Astrocyte (in vitro differentiated cells and primary cell): Measurements from ENCODE around the gene R3HCC1L. TPM values are rescaled to one million over a fixed set of nuclear protein-coding genes. Genes with fewer than 3 reads are reported as not detected.

Source experiments
- DNase-seq: peaks from one replicate; pipeline ENCODE4 v3.0.0-alpha.2; 2010; ENCODE audit warnings: low read depth
- FAIRE-seq: peaks from 2 replicates; lab custom pipeline; 2011; peaks lifted over from hg19 to GRCh38; lab: Jason Lieb, UNC
- H2AFZ ChIP-seq: 2 replicates; pipeline ENCODE4 v1.6.0; 2012; ENCODE audit warnings: low read depth, low read length, inconsistent platforms
- H3K27ac ChIP-seq: 2 replicates; pipeline ENCODE4 v1.5.1; 2011; ENCODE audit warnings: low read depth, low read length, inconsistent platforms
- H3K27me3 ChIP-seq: 2 replicates; pipeline ENCODE4 v1.6.0; 2011; ENCODE audit warnings: low read length, inconsistent platforms; ENCODE audit not compliant: insufficient read depth
- H3K36me3 ChIP-seq: 2 replicates; pipeline ENCODE4 v1.5.1; 2011; ENCODE audit warnings: low read length, inconsistent platforms; ENCODE audit not compliant: insufficient read depth
- H3K4me1 ChIP-seq: 2 replicates; pipeline ENCODE4 v1.5.1; 2011; ENCODE audit warnings: low read length, inconsistent platforms; ENCODE audit not compliant: insufficient read depth
- H3K4me2 ChIP-seq: 2 replicates; pipeline ENCODE4 v1.6.0; 2012; ENCODE audit warnings: low read length, inconsistent platforms
- H3K4me3 ChIP-seq: 2 replicates; pipeline ENCODE4 v1.5.1; 2011; ENCODE audit warnings: low read depth, mild to moderate bottlenecking, low read length, inconsistent platforms; ENCODE audit not compliant: insufficient read depth
- H3K79me2 ChIP-seq: 2 replicates; pipeline ENCODE4 v1.6.0; 2012; ENCODE audit warnings: mild to moderate bottlenecking, low read length, inconsistent platforms; ENCODE audit not compliant: insufficient read depth
- H3K9ac ChIP-seq: 2 replicates; pipeline ENCODE4 v1.6.0; 2012; ENCODE audit warnings: mild to moderate bottlenecking, low read length, inconsistent platforms
- H3K9me3 ChIP-seq: 2 replicates; pipeline ENCODE4 v1.5.1; 2012; ENCODE audit warnings: low read depth, mild to moderate bottlenecking, low read length, inconsistent platforms; ENCODE audit not compliant: insufficient read depth
- H4K20me1 ChIP-seq: 2 replicates; pipeline ENCODE4 v1.6.0; 2012; ENCODE audit warnings: low read length, inconsistent platforms; ENCODE audit not compliant: insufficient read depth
- H3K27ac Mint-ChIP-seq: one replicate; pipeline ENCODE4 v1.8.0; 2021; ENCODE audit warnings: mild to moderate bottlenecking, mixed read lengths; ENCODE audit not compliant: unreplicated experiment
- H3K27me3 Mint-ChIP-seq: one replicate; pipeline ENCODE4 v1.8.0; 2021; ENCODE audit warnings: low read depth, mixed read lengths; ENCODE audit not compliant: unreplicated experiment
- H3K36me3 Mint-ChIP-seq: one replicate; pipeline ENCODE4 v1.8.0; 2021; ENCODE audit warnings: low read depth, mixed read lengths; ENCODE audit not compliant: unreplicated experiment
- H3K4me1 Mint-ChIP-seq: one replicate; pipeline ENCODE4 v1.8.0; 2021; ENCODE audit warnings: low read depth, mixed read lengths; ENCODE audit not compliant: unreplicated experiment
- H3K4me3 Mint-ChIP-seq: one replicate; pipeline ENCODE4 v1.8.0; 2021; ENCODE audit warnings: mild to moderate bottlenecking, moderate library complexity, mixed read lengths; ENCODE audit not compliant: unreplicated experiment
- H3K9me3 Mint-ChIP-seq: one replicate; pipeline ENCODE4 v1.8.0; 2021; ENCODE audit warnings: mild to moderate bottlenecking, mixed read lengths; ENCODE audit not compliant: unreplicated experiment
- EZH2 ChIP-seq: IDR thresholded peaks from 2 replicates; pipeline ENCODE4 v1.6.1; 2012; ENCODE audit warnings: mild to moderate bottlenecking, low read length, inconsistent platforms; ENCODE audit not compliant: insufficient read depth
- total RNA-seq: library from RNA; stranded (reverse); gene quantifications from 2 replicates; pipeline ENCODE4 v1.2.1, GENCODE V29; 2021
- TF ChIP-seq, protein P1 (sequence below): IDR thresholded peaks from 2 replicates; pipeline ENCODE4 v1.5.1; 2011; ENCODE audit warnings: low read depth, mild to moderate bottlenecking, inconsistent platforms, low read length, moderate library complexity; ENCODE audit not compliant: insufficient read depth

Gene R3HCC1L
- total RNA-seq, 1 donor from 2014 or later = 19.9 TPM

DNA sequence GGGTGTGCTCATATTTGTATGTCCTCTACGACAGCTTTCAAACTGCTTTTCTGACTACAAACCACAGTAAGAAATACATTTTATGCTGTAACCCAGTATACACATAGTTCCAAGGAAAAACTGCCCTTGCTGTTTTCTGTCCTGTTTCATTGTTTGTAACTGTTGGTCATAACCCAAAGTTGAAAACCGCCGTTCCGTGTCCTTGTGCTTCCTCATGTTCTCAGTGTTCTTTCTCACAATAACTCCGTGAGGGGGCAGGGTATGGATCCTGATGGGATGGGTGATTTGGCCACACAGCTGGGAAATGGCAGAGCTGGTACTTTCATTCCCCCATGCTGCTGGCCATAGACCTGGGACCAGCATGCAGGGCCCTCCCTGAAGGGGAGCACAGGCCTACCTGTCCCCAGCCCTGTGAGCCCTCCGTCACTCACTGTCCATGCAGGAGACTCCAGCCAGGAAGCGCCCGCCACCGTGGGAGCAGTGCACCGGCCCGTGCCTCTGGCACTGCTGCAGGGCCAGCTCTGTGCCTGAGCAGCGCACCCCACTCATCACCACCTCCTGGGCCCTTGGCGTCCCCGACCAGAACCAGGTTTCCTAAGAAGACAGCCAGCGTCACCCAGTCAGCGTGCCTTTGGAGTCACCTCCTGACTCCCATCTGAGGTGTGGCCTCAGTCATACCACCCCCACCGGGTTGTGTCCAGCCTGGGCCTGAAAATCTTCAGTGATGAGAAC is 120.9 kb downstream of the R3HCC1L start:
- peaks cover 1% of the 10 kb centered on the region for H3K36me3 ChIP-seq
- DNase-seq (no peak), FAIRE-seq (no peak)
- H3K27ac ChIP-seq = no peak overlapping the region
- Mint-ChIP-seq H3K4me1 (peaks cover 3% of the 10 kb centered on the region), H3K9me3 (no peaks in the 10 kb centered on the region), H3K27ac (no peak overlapping the region), H3K27me3 (no peaks in the 10 kb centered on the region), H3K36me3 (peaks cover 22% of the 10 kb centered on the region), H3K4me3 (no peak overlapping the region)
- H3K4me3 ChIP-seq = no peak overlapping the region
- H3K9ac ChIP-seq = no peak overlapping the region
- no peak overlapping the region for H2AFZ ChIP-seq
- H3K79me2 ChIP-seq = no peaks in the 10 kb centered on the region
- no peak overlapping the region for H3K4me2 ChIP-seq
- no peaks in the 10 kb centered on the region for H3K27me3 ChIP-seq
- H3K4me1 ChIP-seq = peaks cover 3% of the 10 kb centered on the region
- H4K20me1 ChIP-seq = no peaks in the 10 kb centered on the region
- H3K9me3 ChIP-seq = no peaks in the 10 kb centered on the region
- no peak for TF ChIP-seq EZH2
- TF ChIP-seq, protein P1, sequence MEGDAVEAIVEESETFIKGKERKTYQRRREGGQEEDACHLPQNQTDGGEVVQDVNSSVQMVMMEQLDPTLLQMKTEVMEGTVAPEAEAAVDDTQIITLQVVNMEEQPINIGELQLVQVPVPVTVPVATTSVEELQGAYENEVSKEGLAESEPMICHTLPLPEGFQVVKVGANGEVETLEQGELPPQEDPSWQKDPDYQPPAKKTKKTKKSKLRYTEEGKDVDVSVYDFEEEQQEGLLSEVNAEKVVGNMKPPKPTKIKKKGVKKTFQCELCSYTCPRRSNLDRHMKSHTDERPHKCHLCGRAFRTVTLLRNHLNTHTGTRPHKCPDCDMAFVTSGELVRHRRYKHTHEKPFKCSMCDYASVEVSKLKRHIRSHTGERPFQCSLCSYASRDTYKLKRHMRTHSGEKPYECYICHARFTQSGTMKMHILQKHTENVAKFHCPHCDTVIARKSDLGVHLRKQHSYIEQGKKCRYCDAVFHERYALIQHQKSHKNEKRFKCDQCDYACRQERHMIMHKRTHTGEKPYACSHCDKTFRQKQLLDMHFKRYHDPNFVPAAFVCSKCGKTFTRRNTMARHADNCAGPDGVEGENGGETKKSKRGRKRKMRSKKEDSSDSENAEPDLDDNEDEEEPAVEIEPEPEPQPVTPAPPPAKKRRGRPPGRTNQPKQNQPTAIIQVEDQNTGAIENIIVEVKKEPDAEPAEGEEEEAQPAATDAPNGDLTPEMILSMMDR = no peak

DNA sequence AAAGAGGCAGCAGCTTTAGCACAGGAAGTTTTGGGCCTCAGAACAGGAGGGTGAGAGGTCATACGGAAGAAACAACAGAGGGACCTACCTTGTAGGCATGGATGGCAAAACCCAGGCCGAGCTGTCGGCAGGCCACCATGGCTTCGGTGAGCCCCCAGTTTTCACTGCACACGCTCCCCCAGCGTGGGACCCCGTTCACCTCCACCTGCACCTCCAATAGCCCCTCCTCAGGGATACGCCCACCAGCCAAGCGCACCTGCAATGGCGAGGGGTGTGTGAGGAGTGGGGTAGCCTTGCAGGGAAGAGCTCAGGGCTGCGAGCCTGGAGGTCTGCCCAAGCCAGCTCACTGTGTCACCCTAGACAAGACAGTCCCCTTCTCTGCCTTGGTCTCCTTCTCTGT is 122.2 kb downstream of the R3HCC1L start:
- peaks cover 18% of the 10 kb centered on the region for H3K36me3 Mint-ChIP-seq
- H3K9ac ChIP-seq = no peak overlapping the region
- TF ChIP-seq, protein P1 = no peak
- no peak for TF ChIP-seq EZH2

DNA sequence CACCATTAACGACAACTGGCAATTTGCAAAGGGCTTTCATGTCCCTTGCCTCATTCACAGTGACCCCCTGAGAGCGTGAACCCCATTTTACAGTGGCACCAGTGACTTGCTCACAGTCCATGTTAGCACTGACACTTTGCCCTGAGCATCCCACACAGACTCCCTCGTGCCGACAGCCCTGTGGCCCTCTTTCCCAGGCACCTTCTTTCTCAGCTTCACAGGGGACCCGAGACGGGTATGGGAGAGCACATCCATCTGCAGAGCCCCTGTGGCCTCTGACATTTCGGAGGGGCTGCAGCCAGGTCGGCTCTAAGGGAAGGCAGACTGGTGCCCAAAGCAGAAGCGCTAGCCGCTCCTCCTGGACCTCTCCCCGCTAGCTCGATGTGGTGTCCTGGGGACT is 122.7 kb downstream of the R3HCC1L start:
- no peak overlapping the region for H3K4me2 ChIP-seq
- Mint-ChIP-seq H3K4me3 (no peak overlapping the region), H3K27ac (no peak overlapping the region), H3K27me3 (no peaks in the 10 kb centered on the region), H3K36me3 (peaks cover 17% of the 10 kb centered on the region), H3K4me1 (peaks cover 7% of the 10 kb centered on the region), H3K9me3 (no peaks in the 10 kb centered on the region)
- H3K4me1 ChIP-seq = peaks cover 3% of the 10 kb centered on the region
- no peak overlapping the region for H2AFZ ChIP-seq
- H3K27me3 ChIP-seq = no peaks in the 10 kb centered on the region
- no peaks in the 10 kb centered on the region for H4K20me1 ChIP-seq
- no peak overlapping the region for H3K4me3 ChIP-seq
- no peak overlapping the region for H3K9ac ChIP-seq
- TF ChIP-seq, protein P1 = no peak
- no peak for TF ChIP-seq EZH2
- DNase-seq (no peak), FAIRE-seq (no peak)
- no peaks in the 10 kb centered on the region for H3K36me3 ChIP-seq
- no peak overlapping the region for H3K27ac ChIP-seq
- H3K79me2 ChIP-seq = no peaks in the 10 kb centered on the region
- H3K9me3 ChIP-seq = no peaks in the 10 kb centered on the region

More for the DNA sequence above, 122.2 kb downstream of the R3HCC1L start:
- Histone ChIP-seq H3K27me3 (no peaks in the 10 kb centered on the region), H3K27ac (no peak overlapping the region), H3K4me2 (no peak overlapping the region), H3K79me2 (no peaks in the 10 kb centered on the region), H3K9me3 (no peaks in the 10 kb centered on the region), H3K36me3 (no peaks in the 10 kb centered on the region), H4K20me1 (no peaks in the 10 kb centered on the region), H3K4me1 (peaks cover 3% of the 10 kb centered on the region), H3K4me3 (no peak overlapping the region), H2AFZ (no peak overlapping the region)
- H3K27ac Mint-ChIP-seq = no peak overlapping the region
- H3K27me3 Mint-ChIP-seq = no peaks in the 10 kb centered on the region
- no peak for FAIRE-seq
- H3K4me3 Mint-ChIP-seq = no peak overlapping the region
- DNase-seq = no peak
- H3K4me1 Mint-ChIP-seq = peaks cover 7% of the 10 kb centered on the region
- no peaks in the 10 kb centered on the region for H3K9me3 Mint-ChIP-seq
